ENCODE results near the gene STT3B.

Gene STT3B

GRCh38 chr3:31521468-31521867, 11.3 kb upstream of the STT3B start:
- no peak for DNase-seq

GRCh38 chr3:31522152-31522551, 10.6 kb upstream of the STT3B start:
- no peak for DNase-seq

- DNase-seq = no peak
These were observed 9.2 kb upstream of the STT3B start for GRCh38 chr3:31523543-31523942.

- no peak for DNase-seq
These were observed 7.2 kb upstream of the STT3B start for GRCh38 chr3:31525532-31525931.

- DNase-seq = no peak
These were observed 3.3 kb upstream of the STT3B start for GRCh38 chr3:31529421-31529820.

- DNase-seq = no peak
These were observed 2.4 kb upstream of the STT3B start for GRCh38 chr3:31530039-31530959.

- DNase-seq = no peak
These were observed 1.8 kb upstream of the STT3B start for GRCh38 chr3:31530960-31531335.

- no peak for DNase-seq
These were observed 1.2 kb upstream of the STT3B start for GRCh38 chr3:31531452-31531991.

GRCh38 chr3:31531992-31532586, 636 bp upstream of the STT3B start:
- peak; percentile 98 to 99 for DNase-seq

GRCh38 chr3:31533169-31534064, 692 bp downstream of the STT3B start:
- DNase-seq = peak; percentile 59 to 64

- DNase-seq = no peak
These were observed 1.3 kb downstream of the STT3B start for GRCh38 chr3:31534065-31534425.

- no peak for DNase-seq
These were observed 3.8 kb downstream of the STT3B start for GRCh38 chr3:31536497-31536896.

GRCh38 chr3:31538801-31539200, 6.1 kb downstream of the STT3B start:
- no peak for DNase-seq

- no peak for DNase-seq
These were observed 6.5 kb downstream of the STT3B start for GRCh38 chr3:31539275-31539674.

GRCh38 chr3:31541089-31541488, 8.4 kb downstream of the STT3B start:
- no peak for DNase-seq

GRCh38 chr3:31542246-31542645, 9.5 kb downstream of the STT3B start:
- no peak for DNase-seq

GRCh38 chr3:31543375-31543774, 10.7 kb downstream of the STT3B start:
- no peak for DNase-seq

GRCh38 chr3:31544634-31545033, 11.9 kb downstream of the STT3B start:
- no peak for DNase-seq

- no peak for DNase-seq
These were observed 13.4 kb downstream of the STT3B start for GRCh38 chr3:31546162-31546561.

GRCh38 chr3:31546725-31547124, 14.0 kb downstream of the STT3B start:
- DNase-seq = no peak

- no peak for DNase-seq
These were observed 17.9 kb downstream of the STT3B start for GRCh38 chr3:31550452-31551251.

- DNase-seq = no peak
These were observed 18.9 kb downstream of the STT3B start for GRCh38 chr3:31551646-31552045.
